GM21786 (cell line): ENCODE results near the gene YPEL3.

ENCODE experiments used
- ATAC-seq: cut with Tn5 transposase; IDR thresholded peaks from one replicate; pipeline ENCODE4 v1.9.1; 2021; ENCODE audit not compliant: unreplicated experiment

The YPEL3 gene

DNA sequence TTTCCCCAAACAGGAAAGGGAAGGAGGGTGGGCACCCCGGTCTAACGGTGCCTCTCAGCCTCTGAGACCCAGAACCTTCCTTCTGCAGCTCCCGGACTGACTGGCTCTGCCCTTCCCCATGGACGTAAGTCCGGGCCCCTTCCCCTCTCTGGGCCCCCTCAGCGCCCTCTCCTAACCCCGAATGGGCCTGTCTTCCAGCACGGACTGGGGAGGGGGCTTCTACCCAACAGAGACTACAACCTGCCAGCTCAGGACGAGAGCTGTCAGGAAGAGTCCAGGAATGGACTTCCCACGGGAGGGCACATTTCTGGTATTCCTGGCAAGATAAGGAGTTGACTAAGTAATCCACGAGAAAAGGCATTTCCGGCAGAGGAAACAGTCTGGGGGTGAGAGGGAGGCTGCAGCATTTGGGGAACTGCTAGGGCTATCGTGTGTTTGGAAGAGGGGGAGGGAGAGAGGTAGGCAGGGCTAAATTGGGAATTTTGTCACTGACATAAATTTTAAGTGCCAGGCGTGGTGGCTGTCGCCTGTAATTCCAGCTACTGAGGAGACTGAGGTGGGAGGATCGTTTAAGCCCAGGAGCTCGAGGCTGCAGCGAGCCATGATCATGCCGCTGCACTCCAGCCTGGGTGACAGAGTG lies 42.5 kb downstream of the YPEL3 start:
- no peak for ATAC-seq

DNA sequence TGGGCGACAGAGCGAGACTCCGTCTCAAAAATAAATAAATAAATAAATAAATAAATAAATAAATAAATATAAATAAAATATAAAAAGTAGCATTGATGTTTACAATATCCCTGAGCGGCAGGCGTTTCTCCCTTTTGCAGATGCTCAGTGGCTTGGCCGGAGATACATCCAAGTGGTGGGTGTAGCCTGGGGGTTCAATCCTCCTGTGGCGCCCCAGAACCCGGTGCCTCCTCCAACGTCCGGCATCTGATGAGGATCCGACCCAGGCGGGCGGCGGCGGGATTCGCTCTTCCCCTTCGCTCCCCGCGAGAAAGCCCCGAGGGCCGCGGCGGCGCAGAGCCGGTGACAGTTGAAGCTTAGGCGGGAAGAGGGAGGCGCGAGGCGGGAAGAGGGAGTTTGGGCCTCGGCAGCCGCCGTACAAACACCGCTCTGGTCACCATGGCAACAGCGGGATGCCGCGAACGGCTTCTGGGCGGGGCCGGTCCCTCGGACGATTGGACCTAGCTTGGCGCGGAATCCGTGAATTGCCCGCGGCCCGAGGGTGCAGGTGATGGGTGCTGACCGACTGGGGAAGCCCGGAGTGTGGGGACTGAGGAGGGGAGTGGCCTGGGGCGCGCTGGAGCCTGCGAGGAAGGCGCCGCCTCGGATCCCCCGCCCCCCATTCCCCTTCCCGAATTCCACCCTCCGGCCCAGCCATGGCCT lies 43.2 kb downstream of the YPEL3 start:
- no peak for ATAC-seq

DNA sequence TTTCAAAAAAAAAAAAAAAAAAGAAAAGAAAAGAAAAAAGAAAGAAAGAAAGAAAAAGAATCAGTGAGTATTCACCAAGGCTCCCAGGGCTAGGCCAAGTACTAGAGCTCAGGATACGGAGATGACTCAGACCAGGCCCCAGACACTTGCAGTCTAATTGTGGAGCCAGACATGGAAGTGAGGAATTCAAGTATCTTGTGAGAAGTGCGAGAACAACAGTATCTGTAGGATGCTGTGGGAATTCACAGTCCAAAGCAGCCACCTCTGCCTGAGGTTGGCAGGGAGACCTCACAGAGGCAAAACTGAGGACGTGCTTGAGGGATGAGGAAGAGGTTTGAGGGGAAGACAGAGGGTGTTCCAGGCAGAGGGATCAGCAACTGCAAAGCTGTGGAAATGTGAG lies 44.5 kb downstream of the YPEL3 start:
- no peak for ATAC-seq

DNA sequence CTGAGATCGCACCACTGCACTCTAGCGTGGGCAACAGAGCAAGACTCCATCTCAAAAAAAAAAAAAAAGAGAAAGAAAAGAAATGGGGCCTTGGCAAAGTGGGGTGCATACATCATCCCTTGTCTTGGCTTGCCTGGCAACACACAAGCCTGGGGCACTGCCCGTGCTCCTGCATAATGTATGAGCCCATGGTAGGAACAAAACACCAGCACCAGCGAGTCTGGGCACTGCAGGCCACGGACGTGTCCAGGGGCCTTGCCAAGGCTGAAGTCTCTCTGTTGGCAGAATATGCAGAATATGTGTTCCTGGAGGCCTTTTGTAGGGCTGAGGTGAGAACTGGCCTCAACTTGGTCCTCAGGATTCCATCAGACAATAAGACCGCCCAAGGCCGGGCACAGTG lies 46.1 kb downstream of the YPEL3 start:
- ATAC-seq: no peak

DNA sequence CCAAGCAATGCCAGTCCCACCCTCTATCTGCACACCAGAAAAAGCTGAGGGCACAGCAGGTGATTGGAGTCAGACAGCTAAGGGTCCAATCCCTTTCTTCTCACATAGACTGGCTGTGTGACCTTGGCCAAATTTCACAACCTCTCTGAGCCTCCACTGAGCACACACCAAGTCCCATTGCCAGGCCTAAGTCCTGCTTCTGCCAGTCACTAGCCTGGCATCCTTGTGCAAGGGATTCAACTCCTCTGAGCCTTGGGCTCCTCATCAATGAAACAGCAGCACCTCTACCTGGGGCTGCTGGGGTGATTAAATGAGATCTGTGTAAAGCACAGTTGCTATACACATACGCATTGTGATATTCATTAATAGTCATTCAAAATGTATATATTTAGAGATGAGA lies 49.4 kb downstream of the YPEL3 start:
- no peak for ATAC-seq

DNA sequence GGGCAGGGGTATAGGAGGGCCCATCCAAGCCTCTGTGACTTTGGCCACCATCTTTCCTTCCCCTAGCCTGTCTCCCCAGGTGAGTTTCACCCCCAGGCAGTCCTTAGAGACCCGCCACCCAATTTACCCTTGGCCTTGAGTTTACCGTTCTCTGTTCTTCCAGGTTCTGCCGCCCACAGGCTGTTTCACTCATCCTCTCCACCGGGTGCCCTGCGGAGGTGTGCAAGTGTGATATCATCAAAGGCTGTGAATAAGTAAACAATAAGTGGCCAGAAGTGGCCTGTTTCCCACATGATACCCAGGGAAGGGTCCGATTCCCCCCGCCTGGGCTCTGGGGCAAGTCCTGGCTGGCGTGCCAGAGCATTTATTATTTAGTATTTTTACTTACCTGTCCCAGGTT lies 49.8 kb downstream of the YPEL3 start:
- no peak for ATAC-seq
